ENCODE measurements around the gene HSD17B10. TPM values are rescaled to one million over a fixed set of nuclear protein-coding genes. Genes with fewer than 3 reads are reported as not detected.

Gene HSD17B10
- total RNA-seq, 1 experiment from 2014 or later = 132 TPM

DNA sequence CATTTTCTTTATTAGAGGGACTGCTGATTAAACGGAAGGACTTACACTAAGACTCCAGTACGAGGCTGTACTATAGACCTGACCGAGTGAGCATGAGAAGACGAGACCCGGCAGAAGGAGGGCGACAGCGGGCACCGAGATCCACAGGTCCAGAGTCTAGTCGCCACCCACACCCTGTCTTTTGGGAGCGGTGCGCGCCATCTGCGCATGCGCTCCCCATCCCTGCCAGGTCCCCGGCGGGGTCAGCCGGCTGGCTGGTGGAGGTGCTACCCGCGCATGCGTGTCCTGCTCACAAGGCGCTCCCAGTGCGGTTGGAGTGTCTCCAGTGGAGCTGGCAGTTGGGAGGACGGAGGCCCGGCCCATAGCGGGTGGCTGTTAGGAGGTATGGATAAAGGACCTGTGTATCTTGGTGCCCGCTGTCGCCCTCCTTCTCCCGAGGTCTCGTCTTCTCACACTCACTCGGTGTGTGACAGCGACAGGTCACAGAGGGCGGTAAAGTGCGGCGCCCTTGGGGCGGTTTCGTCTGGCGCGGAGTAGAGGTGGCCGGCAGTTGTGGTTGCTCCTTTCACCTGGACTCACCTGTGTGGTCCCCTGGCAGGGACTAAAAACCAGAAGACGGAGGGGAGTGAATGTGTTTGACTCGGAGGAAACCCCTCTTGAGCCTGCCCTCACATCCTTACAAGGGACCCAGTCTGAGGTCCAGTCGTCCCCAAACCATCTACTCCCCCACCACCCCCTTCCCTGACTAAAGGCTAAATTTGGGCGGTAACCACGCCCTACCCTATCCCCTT is 7.6 kb upstream of the HSD17B10 start:
- H3K27ac ChIP-seq (ENCODE audit: low read depth, low read length, poor library complexity, severe bottlenecking) = no peak overlapping the region
- POLR2A ChIA-PET (ENCODE audit: low non-redundant PET) = no interaction called here
- H3K27me3 ChIP-seq (replicated peaks; ENCODE audit: insufficient read depth, low read depth, low read length, poor library complexity) = peaks cover 23% of the 10 kb centered on the region
- peak; percentile 68 for DNase-seq (ENCODE audit: low spot score)
- BruUV-seq (replicated peaks) = no TSS peak
- CTCF ChIA-PET = no interaction called here
- H3K36me3 ChIP-seq (ENCODE audit: insufficient read depth, low read length, poor library complexity, severe bottlenecking) = no peaks in the 10 kb centered on the region
- peaks cover 5% of the 10 kb centered on the region for H3K4me1 ChIP-seq (ENCODE audit: insufficient read depth, low read length, poor library complexity, severe bottlenecking)
- TF ChIP-seq EZH2 (IDR thresholded peaks at IDR 0.05; ENCODE audit: borderline replicate concordance, low read depth, low read length, poor library complexity, severe bottlenecking) = no peak
- TF ChIP-seq, protein P1, sequence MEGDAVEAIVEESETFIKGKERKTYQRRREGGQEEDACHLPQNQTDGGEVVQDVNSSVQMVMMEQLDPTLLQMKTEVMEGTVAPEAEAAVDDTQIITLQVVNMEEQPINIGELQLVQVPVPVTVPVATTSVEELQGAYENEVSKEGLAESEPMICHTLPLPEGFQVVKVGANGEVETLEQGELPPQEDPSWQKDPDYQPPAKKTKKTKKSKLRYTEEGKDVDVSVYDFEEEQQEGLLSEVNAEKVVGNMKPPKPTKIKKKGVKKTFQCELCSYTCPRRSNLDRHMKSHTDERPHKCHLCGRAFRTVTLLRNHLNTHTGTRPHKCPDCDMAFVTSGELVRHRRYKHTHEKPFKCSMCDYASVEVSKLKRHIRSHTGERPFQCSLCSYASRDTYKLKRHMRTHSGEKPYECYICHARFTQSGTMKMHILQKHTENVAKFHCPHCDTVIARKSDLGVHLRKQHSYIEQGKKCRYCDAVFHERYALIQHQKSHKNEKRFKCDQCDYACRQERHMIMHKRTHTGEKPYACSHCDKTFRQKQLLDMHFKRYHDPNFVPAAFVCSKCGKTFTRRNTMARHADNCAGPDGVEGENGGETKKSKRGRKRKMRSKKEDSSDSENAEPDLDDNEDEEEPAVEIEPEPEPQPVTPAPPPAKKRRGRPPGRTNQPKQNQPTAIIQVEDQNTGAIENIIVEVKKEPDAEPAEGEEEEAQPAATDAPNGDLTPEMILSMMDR (conservative IDR thresholded peaks at IDR 0.05; ENCODE audit: low read depth, low read length) = no peak
- intact Hi-C loops (cut with micrococcal nuclease; ENCODE audit: unreplicated experiment) = no loop called here
- H3K9me3 ChIP-seq (ENCODE audit: low read depth, low read length, poor library complexity, severe bottlenecking) = no peaks in the 10 kb centered on the region
- peak overlapping the region; percentile 46 for H3K4me3 ChIP-seq (ENCODE audit: low read depth, low read length, poor library complexity, severe bottlenecking)

DNA sequence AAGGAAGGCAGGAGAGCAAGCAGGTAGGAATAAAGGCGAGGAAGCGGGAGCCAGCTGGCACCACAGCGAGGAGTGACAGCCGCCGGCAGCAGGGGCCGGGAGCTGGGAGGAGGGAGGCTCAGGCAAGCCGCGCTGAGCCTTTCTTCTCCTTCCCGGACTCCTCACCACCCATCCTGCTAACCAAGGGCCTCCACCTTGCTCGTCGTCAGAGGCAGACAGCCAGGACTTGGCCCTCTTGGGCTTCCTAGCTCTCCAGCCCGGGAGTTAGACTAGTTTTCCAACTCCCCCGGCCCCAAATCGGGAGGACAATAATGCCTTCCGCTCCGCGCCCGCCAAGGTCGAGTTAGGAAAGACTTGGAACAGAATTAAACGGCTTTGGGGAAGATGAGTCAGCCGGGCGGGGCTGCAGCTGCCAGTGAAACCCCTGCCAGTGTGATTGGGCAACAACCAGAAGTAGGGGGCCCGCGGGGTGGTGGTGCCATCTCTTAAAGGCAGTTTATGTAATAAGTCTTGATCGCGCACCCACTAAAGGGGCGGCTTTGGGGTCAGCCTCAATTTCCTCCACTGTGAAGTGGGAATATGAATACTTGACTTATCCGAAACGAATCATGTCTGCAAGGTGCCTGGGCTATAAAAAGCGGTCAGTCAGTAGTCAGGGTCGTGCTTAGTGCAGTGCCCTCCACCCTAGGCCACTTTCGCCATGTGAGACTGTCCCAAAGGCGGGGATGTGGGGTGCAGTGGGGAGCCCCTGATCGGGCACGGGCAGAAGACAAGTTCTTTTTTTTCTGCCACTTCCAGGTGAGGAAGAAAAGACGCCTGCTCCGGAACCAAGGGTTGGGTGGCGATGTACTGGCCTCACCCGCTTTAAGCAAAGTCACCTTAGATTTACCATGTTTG is 6.7 kb upstream of the HSD17B10 start:
- intact Hi-C loops (cut with micrococcal nuclease; ENCODE audit: unreplicated experiment) = no loop called here
- DNase-seq (ENCODE audit: low spot score) = peak; percentile 54
- no TSS peak for BruUV-seq (replicated peaks)
- ChIA-PET POLR2A (ENCODE audit: low non-redundant PET) (no interaction called here), CTCF (interaction anchor here (0.9 kb wide), 1 partner anchor 124 kb away, joined by 10 read pairs; no protein-coding TSS in a partner anchor)
- Histone ChIP-seq H3K36me3 (ENCODE audit: insufficient read depth, low read length, poor library complexity, severe bottlenecking) (no peaks in the 10 kb centered on the region), H3K4me1 (ENCODE audit: insufficient read depth, low read length, poor library complexity, severe bottlenecking) (peaks cover 5% of the 10 kb centered on the region), H3K27ac (ENCODE audit: low read depth, low read length, poor library complexity, severe bottlenecking) (no peak overlapping the region), H3K9me3 (ENCODE audit: low read depth, low read length, poor library complexity, severe bottlenecking) (no peaks in the 10 kb centered on the region), H3K4me3 (ENCODE audit: low read depth, low read length, poor library complexity, severe bottlenecking) (peak overlapping the region; percentile 46), H3K27me3 (replicated peaks; ENCODE audit: insufficient read depth, low read depth, low read length, poor library complexity) (peaks cover 23% of the 10 kb centered on the region)
- TF ChIP-seq EZH2 (IDR thresholded peaks at IDR 0.05; ENCODE audit: borderline replicate concordance, low read depth, low read length, poor library complexity, severe bottlenecking) = peak; percentile 43
- TF ChIP-seq, protein P1 (conservative IDR thresholded peaks at IDR 0.05; ENCODE audit: low read depth, low read length) = no peak

DNA sequence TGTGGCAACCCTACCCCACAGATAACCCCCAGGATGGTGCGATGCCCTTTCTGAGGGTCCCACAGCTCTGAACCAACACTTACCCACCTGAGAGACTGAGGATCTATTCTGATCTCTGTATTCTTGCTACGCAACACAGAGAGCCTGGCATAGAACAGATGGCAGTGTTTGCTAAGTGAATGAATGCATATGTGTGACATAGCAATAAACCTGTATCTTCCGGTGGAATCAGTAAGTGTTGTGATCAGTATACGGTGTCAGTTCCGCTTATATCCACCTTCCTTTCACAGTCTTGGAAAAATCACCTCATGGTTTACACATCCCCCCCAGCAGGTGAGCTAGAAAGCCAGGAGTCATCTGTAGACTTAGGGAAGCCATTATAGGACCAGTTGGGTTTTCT is 5.9 kb upstream of the HSD17B10 start:
- no peaks in the 10 kb centered on the region for H3K9me3 ChIP-seq (ENCODE audit: low read depth, low read length, poor library complexity, severe bottlenecking)
- peak overlapping the region; percentile 46 for H3K4me3 ChIP-seq (ENCODE audit: low read depth, low read length, poor library complexity, severe bottlenecking)
- peaks cover 29% of the 10 kb centered on the region for H3K27me3 ChIP-seq (replicated peaks; ENCODE audit: insufficient read depth, low read depth, low read length, poor library complexity)
- DNase-seq (ENCODE audit: low spot score) = no peak
- intact Hi-C loops (cut with micrococcal nuclease; ENCODE audit: unreplicated experiment) = no loop called here
- no peaks in the 10 kb centered on the region for H3K36me3 ChIP-seq (ENCODE audit: insufficient read depth, low read length, poor library complexity, severe bottlenecking)
- no peak for TF ChIP-seq EZH2 (IDR thresholded peaks at IDR 0.05; ENCODE audit: borderline replicate concordance, low read depth, low read length, poor library complexity, severe bottlenecking)
- TF ChIP-seq, protein P1 (conservative IDR thresholded peaks at IDR 0.05; ENCODE audit: low read depth, low read length) = no peak
- ChIA-PET CTCF (no interaction called here), POLR2A (ENCODE audit: low non-redundant PET) (no interaction called here)
- peaks cover 5% of the 10 kb centered on the region for H3K4me1 ChIP-seq (ENCODE audit: insufficient read depth, low read length, poor library complexity, severe bottlenecking)
- H3K27ac ChIP-seq (ENCODE audit: low read depth, low read length, poor library complexity, severe bottlenecking) = no peak overlapping the region
- BruUV-seq (replicated peaks) = no TSS peak

Data from A673 (cell line).